ENCODE data around the gene TRMT11.
"Not testable (repeated sequence)": the region's sequence is repeated elsewhere in the genome, so short reads cannot be mapped to it uniquely, and the experiment has no call there.

TRMT11 gene

DNA sequence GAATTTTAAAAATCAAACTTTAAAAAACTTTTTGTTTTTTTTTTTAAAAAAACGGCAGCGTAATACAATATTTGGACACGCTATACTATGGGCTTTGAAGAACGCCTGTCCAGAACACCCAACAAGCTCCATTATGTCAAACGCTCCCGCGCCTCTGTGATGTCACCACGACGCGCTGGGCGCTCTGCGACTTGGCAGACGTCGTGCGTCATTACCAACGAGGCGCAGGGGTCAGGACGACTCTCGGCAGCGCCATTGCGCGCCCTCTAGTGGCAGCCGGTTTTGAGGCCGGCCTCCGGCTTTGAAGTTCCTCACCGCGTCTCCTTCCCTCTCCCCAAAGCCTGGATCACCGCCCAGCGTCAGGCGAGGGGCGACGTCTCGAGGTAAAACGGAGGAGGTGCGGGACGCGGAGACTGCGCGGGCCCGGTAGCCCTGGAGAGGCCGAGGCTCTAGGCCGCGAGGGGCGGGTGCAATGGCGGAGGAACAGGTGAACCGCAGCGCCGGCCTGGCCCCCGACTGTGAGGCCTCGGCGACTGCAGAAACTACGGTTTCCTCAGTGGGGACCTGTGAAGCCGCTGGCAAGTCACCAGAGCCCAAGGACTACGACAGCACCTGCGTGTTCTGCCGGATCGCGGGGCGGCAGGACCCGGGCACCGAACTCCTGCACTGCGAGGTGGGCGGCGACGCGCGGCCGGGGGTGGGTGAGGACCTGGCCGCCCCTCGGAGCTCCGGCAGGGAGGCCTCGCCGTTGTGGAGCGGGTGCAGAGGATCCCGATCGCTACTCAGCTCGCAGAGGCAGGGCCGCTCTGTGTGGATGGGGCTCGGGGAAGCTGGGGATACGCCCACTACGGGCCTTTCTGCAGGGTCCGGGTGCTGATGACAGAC is 29.6 kb upstream of the TRMT11 start, which contains the start of gene HINT3:
HINT3 (plus strand) TSS at position 265 of the 885 bp plus-strand sequence; CDS start at position 473, 208 bp downstream.
- peak; percentile 98 for DNase-seq

DNA sequence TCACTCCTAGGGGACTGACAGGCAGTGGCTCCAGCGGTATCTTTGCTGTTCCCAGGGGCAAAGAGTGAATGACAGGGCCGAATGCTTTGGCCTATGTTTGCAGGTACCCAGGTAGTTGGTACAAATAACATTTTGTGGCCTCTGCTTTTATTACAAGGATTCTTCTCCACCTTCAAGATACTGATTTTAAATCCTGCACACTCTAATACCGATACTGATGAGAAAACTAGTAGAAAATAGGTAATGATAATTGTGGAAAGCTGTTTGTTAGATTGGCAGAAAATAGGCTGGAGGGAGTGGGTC is 29.0 kb upstream of the TRMT11 start:
- no peak for DNase-seq

DNA sequence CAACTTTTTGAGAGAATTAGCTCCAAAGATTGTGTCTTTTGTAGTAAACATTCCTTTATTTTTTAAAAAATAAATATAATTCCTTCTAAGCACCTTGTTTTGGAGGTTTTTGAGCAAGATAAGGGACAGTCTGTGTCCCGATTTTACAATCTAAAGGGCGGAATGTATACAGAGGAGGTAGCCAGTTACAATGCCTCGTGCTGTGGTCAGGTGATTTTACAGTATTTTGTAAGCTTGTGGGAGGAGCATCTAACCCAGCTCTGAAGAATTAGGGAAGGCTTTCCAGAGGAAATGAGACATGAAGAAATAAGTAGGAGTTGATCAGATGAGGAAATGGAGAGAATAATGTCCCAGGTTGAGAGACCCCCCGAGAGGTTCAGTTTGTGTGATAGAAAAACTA is 28.5 kb upstream of the TRMT11 start:
- no peak for DNase-seq

DNA sequence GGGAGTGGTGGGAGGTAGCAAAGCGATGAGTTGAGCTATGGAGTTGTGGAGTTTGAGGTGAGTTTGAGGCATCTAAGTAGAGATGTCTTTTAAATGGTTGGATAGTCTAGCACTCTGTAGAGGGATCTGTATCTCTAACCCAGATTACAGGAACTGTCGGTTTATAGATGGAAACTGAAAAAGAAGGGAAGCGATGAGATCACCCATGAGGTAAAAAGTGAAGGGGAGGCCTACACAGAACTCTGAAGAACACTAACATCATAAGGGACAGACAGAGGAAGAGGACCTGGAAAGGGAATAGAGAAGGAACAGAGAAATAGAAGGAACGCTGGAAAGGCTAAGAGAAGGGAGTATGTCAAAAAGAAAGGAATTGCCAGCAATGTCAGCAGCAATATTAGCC is 27.3 kb upstream of the TRMT11 start:
- no peak for DNase-seq

- no peak for DNase-seq
Observed at GRCh38 chr6:125961117-125961516, 25.2 kb upstream of the TRMT11 start.

GRCh38 chr6:125962900-125963497 is 23.3 kb upstream of the TRMT11 start:
- DNase-seq = no peak

GRCh38 chr6:125963817-125964216 is 22.5 kb upstream of the TRMT11 start:
- DNase-seq = peak; percentile 22

DNA sequence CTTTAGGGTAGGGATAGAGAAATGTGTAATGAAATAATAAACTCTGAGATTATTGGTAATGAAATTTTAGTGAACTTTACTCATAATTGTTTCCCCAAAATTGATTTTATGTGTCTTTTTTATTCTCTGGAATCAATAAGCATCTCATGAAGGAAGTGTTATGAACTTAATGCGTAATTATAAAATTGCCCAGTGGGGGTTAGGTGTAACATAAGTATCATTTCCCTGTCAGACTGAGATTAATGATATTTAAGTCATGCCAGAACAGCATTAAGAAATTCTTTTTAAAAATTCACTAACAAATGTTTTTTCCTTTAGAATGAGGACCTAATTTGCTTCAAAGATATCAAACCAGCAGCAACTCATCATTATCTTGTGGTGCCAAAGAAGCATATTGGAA is 19.8 kb upstream of the TRMT11 start:
- no peak for DNase-seq

GRCh38 chr6:125968493-125968892 is 17.8 kb upstream of the TRMT11 start:
- no peak for DNase-seq

DNA sequence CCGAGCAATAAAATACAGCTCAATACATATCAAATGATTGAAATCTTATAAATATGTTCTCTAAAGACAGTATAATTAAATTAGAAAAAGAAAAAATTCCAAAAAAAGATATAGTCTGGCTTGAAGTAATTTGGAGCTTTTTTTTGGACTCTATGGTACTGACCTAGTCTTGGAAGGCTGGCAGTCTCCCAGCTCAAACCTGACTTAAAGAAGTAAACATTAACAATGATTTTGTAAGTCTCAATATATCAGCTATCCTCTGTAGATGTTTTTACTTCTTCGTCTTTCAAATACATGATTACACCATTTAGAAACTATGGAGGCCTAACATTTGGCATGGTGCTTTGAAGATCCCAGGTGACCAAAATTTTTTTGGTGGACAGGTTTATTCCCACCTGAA is 15.6 kb upstream of the TRMT11 start:
- no peak for DNase-seq

GRCh38 chr6:125972478-125972877 is 13.9 kb upstream of the TRMT11 start:
- not testable (repeated sequence) for DNase-seq

GRCh38 chr6:125974214-125974866 is 12.0 kb upstream of the TRMT11 start:
- DNase-seq = peak; percentile 45

DNA sequence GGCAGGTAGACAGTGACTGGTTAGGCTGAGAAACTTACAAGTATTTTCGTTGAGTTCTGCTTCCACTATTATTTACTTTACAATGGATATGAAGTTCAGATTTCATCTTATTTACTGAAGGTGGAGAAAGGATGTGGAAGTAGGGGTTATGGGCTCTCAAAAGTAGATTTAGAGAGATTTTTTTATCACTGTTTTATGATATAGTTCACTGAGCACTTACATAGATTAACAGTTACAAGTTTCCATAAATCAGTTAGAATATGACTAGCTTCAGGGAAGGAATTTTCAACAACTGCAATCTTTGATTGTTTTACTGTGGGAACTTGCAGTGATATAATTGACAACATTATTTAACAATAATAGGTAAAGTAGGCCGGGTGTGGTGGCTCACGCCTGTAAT is 7.2 kb upstream of the TRMT11 start:
- no peak for DNase-seq

DNA sequence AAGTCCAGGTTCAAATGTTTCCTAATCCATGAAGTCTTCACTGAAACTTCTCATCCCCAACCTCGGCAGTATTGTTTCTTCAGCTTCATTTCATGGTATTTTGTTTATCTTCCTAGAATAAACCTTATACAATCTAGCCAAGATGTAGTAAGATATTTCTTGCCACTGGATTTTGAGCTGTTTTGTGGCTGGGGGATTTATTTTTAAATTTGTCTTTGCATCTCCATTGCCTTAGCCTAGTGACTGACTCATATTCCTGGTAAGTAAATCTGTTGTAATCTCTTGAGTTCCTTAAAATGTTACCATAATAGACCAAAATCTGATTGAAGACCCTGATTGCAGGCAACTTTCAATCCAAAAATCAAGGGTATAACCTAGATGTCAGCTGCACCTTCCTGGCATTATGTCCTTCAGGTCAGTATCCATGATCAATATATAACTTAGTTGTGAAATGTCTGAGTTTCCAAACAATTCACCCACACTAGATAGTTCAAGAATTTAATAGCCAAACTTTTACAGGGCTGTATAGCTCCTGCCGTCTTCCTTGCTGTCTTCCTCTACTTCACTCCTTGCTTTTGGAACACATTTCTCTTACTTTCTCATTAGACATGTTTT is 4.7 kb upstream of the TRMT11 start:
- DNase-seq = no peak

DNA sequence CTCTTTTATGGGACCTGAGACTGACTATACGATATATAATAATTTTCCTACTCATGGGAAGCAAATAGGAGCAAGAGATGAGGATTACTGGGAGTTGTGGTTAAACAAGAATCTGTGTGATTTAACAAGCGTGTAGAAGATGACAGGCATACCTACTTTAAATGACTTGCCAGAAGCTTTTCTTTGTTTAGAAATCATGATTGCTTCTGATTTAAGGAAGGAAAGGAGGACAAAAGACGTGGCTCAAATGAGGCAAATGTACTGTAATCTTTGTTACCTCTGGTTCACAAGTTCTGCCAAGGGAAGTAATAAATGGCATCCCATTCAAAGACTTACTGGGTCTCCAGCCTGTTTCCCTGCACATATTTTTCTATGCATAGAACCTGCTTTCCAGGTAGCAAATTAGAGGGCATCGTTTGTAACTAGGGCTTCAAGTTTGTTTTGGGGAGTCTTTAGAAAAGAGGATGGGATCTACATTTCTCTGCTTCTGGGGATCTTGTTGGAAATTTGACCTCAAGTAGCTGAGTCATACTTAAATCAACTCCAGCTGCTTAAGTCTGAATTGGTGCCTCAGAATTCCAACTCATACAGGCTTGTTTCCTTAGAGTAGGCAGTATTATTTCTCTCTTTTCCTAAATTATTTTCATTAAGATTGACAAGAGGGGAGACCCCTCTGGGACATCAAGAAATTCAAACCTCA is 2.9 kb upstream of the TRMT11 start:
- DNase-seq = no peak

DNA sequence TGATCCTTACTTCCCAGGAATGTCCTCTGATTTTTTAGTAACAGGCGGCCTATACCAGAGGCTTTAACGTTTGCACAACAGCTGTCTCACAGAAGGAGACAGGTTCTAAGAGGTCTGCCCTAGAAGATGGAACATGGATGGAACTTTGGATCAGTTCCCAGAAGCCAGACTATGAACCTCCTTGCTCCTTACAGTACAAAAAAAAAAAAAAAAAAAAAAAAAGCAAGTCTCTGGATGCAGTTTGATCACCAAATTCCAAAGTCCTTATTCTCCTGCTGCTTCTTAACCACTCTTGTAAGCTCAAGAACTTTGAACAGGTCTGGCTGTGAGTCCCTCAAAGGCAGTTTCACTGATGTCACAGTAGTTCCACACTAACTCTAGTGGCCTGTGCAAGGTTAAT is 2.0 kb upstream of the TRMT11 start:
- DNase-seq = no peak

- no peak for DNase-seq
Observed at GRCh38 chr6:125985522-125985921, 818 bp upstream of the TRMT11 start.

GRCh38 chr6:125985979-125986300 is 400 bp upstream of the TRMT11 start:
- DNase-seq = no peak

GRCh38 chr6:125987026-125987617 is 782 bp downstream of the TRMT11 start:
- DNase-seq = no peak

DNA sequence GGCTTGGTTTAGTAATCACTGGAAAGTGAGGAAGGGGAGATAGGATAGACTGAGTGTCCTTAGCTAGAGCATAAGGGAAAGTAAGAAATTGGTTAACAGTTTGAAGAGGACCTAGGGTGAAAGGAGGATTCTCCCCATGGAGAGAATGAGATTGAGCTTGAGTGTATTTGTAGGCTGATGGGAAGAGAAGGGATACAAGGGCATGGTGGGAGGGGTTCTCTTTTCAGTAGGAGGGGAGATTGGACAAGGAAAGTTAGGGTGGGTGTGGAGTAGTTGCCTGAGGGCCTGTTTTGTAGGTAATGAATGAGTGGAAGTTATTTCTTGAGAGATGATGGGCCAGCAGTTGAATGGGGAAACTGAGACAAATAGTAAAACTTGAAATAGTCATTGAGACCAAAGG is 1.9 kb downstream of the TRMT11 start:
- DNase-seq = no peak

GRCh38 chr6:125989631-125990030 is 3.3 kb downstream of the TRMT11 start:
- no peak for DNase-seq

DNA sequence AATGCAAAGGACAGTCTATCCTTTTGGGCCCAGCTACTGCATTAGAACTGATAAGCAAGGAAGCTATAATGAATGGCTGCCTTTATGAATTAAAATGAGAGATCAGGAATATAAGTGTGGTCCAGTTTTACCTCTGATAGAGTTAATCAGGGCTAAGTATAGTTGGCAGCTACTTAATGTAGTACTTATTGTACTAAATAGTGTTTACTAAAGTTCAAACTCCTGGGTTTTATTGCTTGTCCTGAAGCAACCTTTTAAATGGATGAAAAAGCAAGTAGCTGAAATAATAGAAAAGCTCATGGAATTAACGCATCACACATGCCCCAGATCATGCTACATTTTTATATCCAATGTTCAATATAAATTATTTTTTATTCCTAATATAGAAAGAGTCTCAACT is 5.3 kb downstream of the TRMT11 start:
- no peak for DNase-seq
